CD14-positive monocyte (primary cell): ENCODE measurements around the gene CMYA5. TPM values are rescaled to one million over a fixed set of nuclear protein-coding genes. Genes with fewer than 3 reads are reported as not detected.

ENCODE experiments used
- DNase-seq, 3 donors: peaks; one replicate each; pipeline ENCODE4 v3.0.0-alpha.2; 2011 to 2022
- H2AFZ ChIP-seq: 2 replicates; pipeline ENCODE4 v1.6.0; 2012; ENCODE audit warnings: mild to moderate bottlenecking, low read depth, low read length, inconsistent platforms; ENCODE audit not compliant: insufficient read depth, poor library complexity, severe bottlenecking
- H3K27ac ChIP-seq, 2 donors: 1 replicate in 1 of 2; 2 replicates in 1 of 2; pipeline ENCODE4 v1.5.1; 2012 to 2013; ENCODE audit warnings: low read length in 2 of 2, control low read depth in 1 of 2, inconsistent platforms in 1 of 2, low read depth in 1 of 2, mild to moderate bottlenecking in 1 of 2
- H3K27me3 ChIP-seq, 2 donors: one replicate each; pipeline versions ENCODE4 v1.6.0 to v1.6.1; 2011 to 2013; ENCODE audit warnings: low read length in 2 of 2; ENCODE audit not compliant: control insufficient read depth in 2 of 2, insufficient read depth in 2 of 2
- H3K36me3 ChIP-seq, 2 donors: replicated peaks in 1 of 2; 1 replicate in 1 of 2; 2 replicates in 1 of 2; pipeline versions ENCODE4 v1.5.1 to v1.6.1; 2012 to 2013; ENCODE audit warnings: low read length in 2 of 2, control low read depth in 1 of 2, inconsistent platforms in 1 of 2, mild to moderate bottlenecking in 1 of 2; ENCODE audit not compliant: insufficient read depth in 2 of 2, control insufficient read depth in 1 of 2
- H3K4me1 ChIP-seq, 2 donors: 1 replicate in 1 of 2; 2 replicates in 1 of 2; pipeline versions ENCODE4 v1.5.1 to v1.6.1; 2012 to 2013; ENCODE audit warnings: low read length in 2 of 2, control low read depth in 1 of 2, inconsistent platforms in 1 of 2, mild to moderate bottlenecking in 1 of 2, moderate library complexity in 1 of 2; ENCODE audit not compliant: insufficient read depth in 2 of 2, control insufficient read depth in 1 of 2
- H3K4me2 ChIP-seq: replicated peaks from 2 replicates; pipeline ENCODE3; 2012; ENCODE audit warnings: low read length, moderate library complexity, mild to moderate bottlenecking; ENCODE audit not compliant: poor library complexity, severe bottlenecking; ENCODE audit errors: extremely low read depth
- H3K4me3 ChIP-seq, 3 experiments: fragments of 200-600 bp in 1 of 3; sonication (generic) in 1 of 3; replicated peaks in 1 of 3; 1 replicate in 2 of 3; 2 replicates in 1 of 3; pipeline ENCODE4 v1.5.1; 2011 to 2013; ENCODE audit warnings: low read length in 3 of 3, mild to moderate bottlenecking in 3 of 3, control low read depth in 2 of 3, low read depth in 2 of 3, inconsistent platforms in 1 of 3, moderate library complexity in 1 of 3
- H3K79me2 ChIP-seq: 2 replicates; pipeline ENCODE4 v1.6.0; 2012; ENCODE audit warnings: mild to moderate bottlenecking, control low read depth, inconsistent platforms, low read length, moderate library complexity; ENCODE audit not compliant: insufficient read depth
- H3K9ac ChIP-seq: 2 replicates; pipeline ENCODE4 v1.6.0; 2017; ENCODE audit warnings: low read length, mild to moderate bottlenecking; ENCODE audit not compliant: insufficient read depth, poor library complexity, severe bottlenecking
- H3K9me3 ChIP-seq, 2 donors: replicated peaks in 1 of 2; 1 replicate in 1 of 2; 2 replicates in 1 of 2; pipeline versions ENCODE4 v1.5.1 to v1.6.1; 2012 to 2013; ENCODE audit warnings: low read length in 2 of 2, control low read depth in 1 of 2; ENCODE audit not compliant: control insufficient read depth in 1 of 2, insufficient read depth in 1 of 2
- H4K20me1 ChIP-seq: 2 replicates; pipeline ENCODE4 v1.6.0; 2012; ENCODE audit warnings: mild to moderate bottlenecking, low read length, control low read depth, moderate library complexity; ENCODE audit not compliant: insufficient read depth
- H3K27ac Mint-ChIP-seq, 7 donors: one replicate each; pipeline ENCODE4 v1.8.0; 2020; ENCODE audit warnings: mild to moderate bottlenecking in 7 of 7, mixed read lengths in 7 of 7, moderate library complexity in 6 of 7, inconsistent platforms in 2 of 7
- H3K27me3 Mint-ChIP-seq, 3 donors: one replicate each; pipeline ENCODE4 v1.8.0; 2021 to 2022; ENCODE audit warnings: low read depth in 3 of 3, mild to moderate bottlenecking in 3 of 3, mixed read lengths in 3 of 3, moderate library complexity in 3 of 3, inconsistent platforms in 1 of 3
- H3K36me3 Mint-ChIP-seq, 2 donors: one replicate each; pipeline ENCODE4 v1.8.0; 2020; ENCODE audit warnings: mixed read lengths in 2 of 2, inconsistent platforms in 1 of 2, mild to moderate bottlenecking in 1 of 2
- H3K4me1 Mint-ChIP-seq: one replicate; pipeline ENCODE4 v1.8.0; 2020; ENCODE audit warnings: mild to moderate bottlenecking, mixed read lengths
- H3K4me3 Mint-ChIP-seq, 2 donors: one replicate each; pipeline ENCODE4 v1.8.0; 2020; ENCODE audit warnings: mild to moderate bottlenecking in 2 of 2, mixed read lengths in 2 of 2, moderate library complexity in 1 of 2
- H3K9me3 Mint-ChIP-seq, 7 donors: one replicate each; pipeline ENCODE4 v1.8.0; 2020 to 2022; ENCODE audit warnings: mixed read lengths in 7 of 7, mild to moderate bottlenecking in 6 of 7, moderate library complexity in 6 of 7, inconsistent platforms in 2 of 7
- WGBS: methylation state at CpG from one replicate; pipeline ENCODE4 v1.1.5; 2013; ENCODE audit warnings: missing lambda C conversion rate; ENCODE audit not compliant: insufficient coverage; 5-methylcytosine and 5-hydroxymethylcytosine counted together
- intact Hi-C, 2 donors: fragments of 100-400 bp; cut with micrococcal nuclease; formaldehyde crosslinking; loops; one replicate each; pipeline versions ENCODE4 v1.15.0 to v1.15.1; 2023
- polyA plus RNA-seq, 3 donors: library from polyadenylated mRNA; depleted of rRNA in 1 of 3; unstranded in 2 of 3; stranded (reverse) in 1 of 3; fragments of 300-500 nt in 2 of 3; fragments of >200 nt in 1 of 3; fragmentation: Illumina TruSeq in 2 of 3; gene quantifications; 1 replicate in 2 of 3; 2 replicates in 1 of 3; pipeline ENCODE4 v1.2.3, GENCODE V29; 2012 to 2021
- TF ChIP-seq, protein P1 (sequence below): fragments of 200-600 bp; IDR thresholded peaks from one replicate; pipeline ENCODE4 v1.8.0; 2022; ENCODE audit warnings: antibody characterized with exemption, mild to moderate bottlenecking

The CMYA5 gene
- polyA plus RNA-seq, 3 donors: 0.01 to 0.17 TPM; not detected in 1

DNA sequence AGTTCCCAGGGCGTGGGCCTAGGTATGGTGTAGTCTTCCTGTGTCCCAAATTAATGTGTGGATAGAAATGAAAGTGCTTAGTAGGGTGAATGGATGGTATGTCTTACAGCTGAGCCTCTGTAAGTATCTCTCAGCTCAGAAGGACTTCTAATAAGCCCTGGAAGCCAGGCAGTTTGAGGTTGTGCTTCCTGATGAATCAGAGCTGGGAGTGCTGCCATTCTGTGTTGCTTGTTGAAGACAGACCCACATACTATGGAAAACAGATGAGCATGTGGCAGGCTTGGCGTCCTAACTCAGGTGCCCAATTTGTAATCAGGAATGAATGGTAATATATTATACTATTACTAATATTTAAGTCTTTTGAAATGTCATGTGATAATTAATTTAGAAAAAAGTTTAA, 69.8 kb downstream of the CMYA5 start:
- TF ChIP-seq, protein P1, sequence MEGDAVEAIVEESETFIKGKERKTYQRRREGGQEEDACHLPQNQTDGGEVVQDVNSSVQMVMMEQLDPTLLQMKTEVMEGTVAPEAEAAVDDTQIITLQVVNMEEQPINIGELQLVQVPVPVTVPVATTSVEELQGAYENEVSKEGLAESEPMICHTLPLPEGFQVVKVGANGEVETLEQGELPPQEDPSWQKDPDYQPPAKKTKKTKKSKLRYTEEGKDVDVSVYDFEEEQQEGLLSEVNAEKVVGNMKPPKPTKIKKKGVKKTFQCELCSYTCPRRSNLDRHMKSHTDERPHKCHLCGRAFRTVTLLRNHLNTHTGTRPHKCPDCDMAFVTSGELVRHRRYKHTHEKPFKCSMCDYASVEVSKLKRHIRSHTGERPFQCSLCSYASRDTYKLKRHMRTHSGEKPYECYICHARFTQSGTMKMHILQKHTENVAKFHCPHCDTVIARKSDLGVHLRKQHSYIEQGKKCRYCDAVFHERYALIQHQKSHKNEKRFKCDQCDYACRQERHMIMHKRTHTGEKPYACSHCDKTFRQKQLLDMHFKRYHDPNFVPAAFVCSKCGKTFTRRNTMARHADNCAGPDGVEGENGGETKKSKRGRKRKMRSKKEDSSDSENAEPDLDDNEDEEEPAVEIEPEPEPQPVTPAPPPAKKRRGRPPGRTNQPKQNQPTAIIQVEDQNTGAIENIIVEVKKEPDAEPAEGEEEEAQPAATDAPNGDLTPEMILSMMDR: no peak
- Histone ChIP-seq H3K9ac (no peak overlapping the region), H3K4me1 (no peaks in the 10 kb centered on the region), H2AFZ (no peak overlapping the region), H3K36me3 (no peaks in the 10 kb centered on the region), H3K9me3 (no peaks in the 10 kb centered on the region), H3K79me2 (no peaks in the 10 kb centered on the region), H3K4me2 (no peak overlapping the region), H3K27me3 (no peaks in the 10 kb centered on the region), H3K4me3 (no peak overlapping the region), H4K20me1 (no peaks in the 10 kb centered on the region), H3K27ac (no peak overlapping the region)
- no peaks in the 10 kb centered on the region for H3K36me3 Mint-ChIP-seq
- peaks cover 0 to 9% (median 2%) of the 10 kb centered on the region in 7 donors for H3K9me3 Mint-ChIP-seq
- H3K4me3 Mint-ChIP-seq: no peak overlapping the region
- DNase-seq: no peak
- H3K4me1 Mint-ChIP-seq: no peaks in the 10 kb centered on the region
- H3K27ac Mint-ChIP-seq: no peak overlapping the region
- intact Hi-C loops: no loop called here
- H3K27me3 Mint-ChIP-seq: peaks cover 0 to 4% (median 2%) of the 10 kb centered on the region in 3 donors
- 80% methylated on average over 1 of the region's 2 CpGs for WGBS

DNA sequence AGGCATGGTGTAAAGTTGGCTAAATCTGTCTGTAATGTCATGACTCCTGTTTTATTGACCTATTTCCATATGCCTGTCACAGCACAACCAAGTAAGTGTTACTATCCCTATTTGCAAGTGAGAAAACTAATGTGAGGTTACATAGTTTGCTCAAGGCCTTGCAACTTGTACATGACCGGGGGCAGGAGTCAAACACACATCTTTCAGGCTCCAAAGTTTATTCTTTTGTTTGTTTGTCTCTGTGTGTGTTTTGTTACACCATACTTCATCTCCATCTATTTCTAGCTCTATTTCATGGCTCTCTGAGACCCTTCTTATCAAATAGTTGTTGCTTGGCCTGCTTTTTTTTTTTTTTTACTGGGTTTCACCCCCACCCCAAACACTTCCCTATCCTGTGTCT, 70.2 kb downstream of the CMYA5 start:
- H3K27ac Mint-ChIP-seq: no peak overlapping the region
- H3K36me3 Mint-ChIP-seq: no peaks in the 10 kb centered on the region
- Histone ChIP-seq H3K27me3 (no peaks in the 10 kb centered on the region), H3K36me3 (no peaks in the 10 kb centered on the region), H3K4me3 (no peak overlapping the region), H2AFZ (no peak overlapping the region), H3K9ac (no peak overlapping the region), H3K9me3 (no peaks in the 10 kb centered on the region), H3K4me1 (no peaks in the 10 kb centered on the region), H4K20me1 (no peaks in the 10 kb centered on the region), H3K4me2 (no peak overlapping the region), H3K79me2 (no peaks in the 10 kb centered on the region), H3K27ac (no peak overlapping the region)
- TF ChIP-seq, protein P1: no peak
- intact Hi-C loops: no loop called here
- H3K4me1 Mint-ChIP-seq: no peaks in the 10 kb centered on the region
- WGBS: no CpG with 5 or more reads among the region's 1 CpG
- H3K4me3 Mint-ChIP-seq: no peak overlapping the region
- peaks cover 0 to 4% (median 2%) of the 10 kb centered on the region in 3 donors for H3K27me3 Mint-ChIP-seq
- H3K9me3 Mint-ChIP-seq: peaks cover 0 to 9% (median 2%) of the 10 kb centered on the region in 7 donors
- no peak for DNase-seq
